ENCODE measurements around the gene CLEC6A.

DNA sequence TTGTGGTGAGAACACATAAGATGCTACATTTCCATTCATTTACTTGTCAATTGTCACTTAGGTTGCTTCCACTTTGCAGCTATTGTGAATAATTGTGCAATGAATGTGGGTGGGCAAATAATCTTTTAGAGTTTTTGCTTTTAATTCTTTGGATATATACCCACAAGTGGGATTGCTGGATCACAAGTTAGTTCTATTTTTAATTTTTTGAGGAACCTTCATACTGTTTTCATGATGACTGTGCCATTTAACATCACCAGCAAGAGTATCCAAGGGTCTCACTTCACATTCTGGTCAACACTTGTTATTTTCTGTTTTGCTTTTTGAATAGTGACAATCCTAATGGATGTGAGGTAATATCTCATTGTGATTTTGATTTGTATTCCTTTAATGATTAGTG, 10.5 kb downstream of the CLEC6A start:
- TF ChIP-seq, protein P1, sequence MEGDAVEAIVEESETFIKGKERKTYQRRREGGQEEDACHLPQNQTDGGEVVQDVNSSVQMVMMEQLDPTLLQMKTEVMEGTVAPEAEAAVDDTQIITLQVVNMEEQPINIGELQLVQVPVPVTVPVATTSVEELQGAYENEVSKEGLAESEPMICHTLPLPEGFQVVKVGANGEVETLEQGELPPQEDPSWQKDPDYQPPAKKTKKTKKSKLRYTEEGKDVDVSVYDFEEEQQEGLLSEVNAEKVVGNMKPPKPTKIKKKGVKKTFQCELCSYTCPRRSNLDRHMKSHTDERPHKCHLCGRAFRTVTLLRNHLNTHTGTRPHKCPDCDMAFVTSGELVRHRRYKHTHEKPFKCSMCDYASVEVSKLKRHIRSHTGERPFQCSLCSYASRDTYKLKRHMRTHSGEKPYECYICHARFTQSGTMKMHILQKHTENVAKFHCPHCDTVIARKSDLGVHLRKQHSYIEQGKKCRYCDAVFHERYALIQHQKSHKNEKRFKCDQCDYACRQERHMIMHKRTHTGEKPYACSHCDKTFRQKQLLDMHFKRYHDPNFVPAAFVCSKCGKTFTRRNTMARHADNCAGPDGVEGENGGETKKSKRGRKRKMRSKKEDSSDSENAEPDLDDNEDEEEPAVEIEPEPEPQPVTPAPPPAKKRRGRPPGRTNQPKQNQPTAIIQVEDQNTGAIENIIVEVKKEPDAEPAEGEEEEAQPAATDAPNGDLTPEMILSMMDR (IDR thresholded peaks at IDR 0.05; ENCODE audit: poor library complexity), result no peak
- no peak for TF ChIP-seq EZH2 (IDR thresholded peaks at IDR 0.05; ENCODE audit: borderline replicate concordance)

Data from hepatocyte (in vitro differentiated cells).